Activated CD4-positive, alpha-beta T cell treated with anti-CD3 and anti-CD28 coated beads for 24 hours (primary cell): ENCODE results near the gene TPT1.
"Not testable (repeated sequence)": the region's sequence is repeated elsewhere in the genome, so short reads cannot be mapped to it uniquely, and the experiment has no call there.

Source experiments
- DNase-seq, 2 donors: peaks; one replicate each; pipeline ENCODE4 v3.0.0-alpha.2; 2020; ENCODE audit warnings: low read depth in 2 of 2

TPT1 gene

DNA sequence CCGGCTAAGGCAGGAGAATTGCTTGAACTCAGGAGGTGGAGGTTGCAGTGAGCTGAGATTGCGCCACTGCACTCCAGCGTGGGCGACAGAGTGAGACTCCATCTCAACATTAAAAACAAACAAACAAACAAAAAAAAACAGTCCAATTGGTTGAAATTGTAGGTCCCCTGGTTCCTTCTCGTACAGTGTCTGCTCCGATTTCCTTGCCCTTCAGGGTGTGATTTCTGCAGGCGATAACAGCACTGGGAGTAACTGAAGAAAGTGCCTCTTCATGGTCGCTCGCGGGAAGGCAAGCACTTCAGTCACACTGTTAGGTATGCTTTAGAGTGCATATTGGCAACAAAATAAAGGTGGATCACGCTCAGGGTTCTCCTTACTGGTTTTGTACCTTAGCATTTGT lies 39.7 kb downstream of the TPT1 start:
- DNase-seq = no peak

GRCh38 chr13:45300190-45300985 lies 40.6 kb downstream of the TPT1 start:
- DNase-seq = no peak

DNA sequence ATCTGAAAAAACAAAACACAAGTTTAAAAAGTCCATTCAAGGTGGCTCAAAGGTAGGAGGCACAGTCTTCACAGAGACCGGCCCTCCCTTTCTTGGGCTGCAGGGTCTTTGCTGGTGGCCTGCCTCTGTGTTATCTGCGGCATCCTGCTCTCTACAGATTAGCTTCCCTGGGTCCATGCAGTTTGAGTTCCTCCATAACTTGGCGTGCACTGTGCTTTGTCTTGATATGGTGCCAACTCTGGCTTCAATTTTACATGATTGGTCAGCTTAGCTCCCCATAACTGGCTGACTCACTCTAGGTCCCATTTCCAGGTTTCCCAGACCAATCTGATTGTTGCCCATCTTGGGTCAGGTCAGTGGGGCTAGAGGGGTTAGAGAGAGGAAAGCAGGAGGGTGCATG lies 41.8 kb downstream of the TPT1 start:
- no peak for DNase-seq

- DNase-seq = not testable (repeated sequence)
Observed at GRCh38 chr13:45298550-45298949, 42.4 kb downstream of the TPT1 start.

DNA sequence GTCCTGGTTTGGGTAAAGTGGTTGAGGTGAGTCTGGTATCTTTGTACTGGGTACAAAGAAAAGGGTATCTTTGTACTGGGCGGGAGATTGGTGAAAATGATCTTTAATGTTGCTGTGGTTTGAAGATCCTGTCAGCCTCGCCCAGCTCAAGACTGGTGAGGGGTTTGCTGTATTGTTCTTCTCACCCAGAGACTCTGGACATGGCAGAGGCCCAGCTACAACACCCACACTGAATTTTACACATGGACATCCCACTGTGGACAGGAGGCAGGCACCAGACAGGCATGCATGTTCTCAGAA lies 42.8 kb downstream of the TPT1 start:
- no peak for DNase-seq

DNA sequence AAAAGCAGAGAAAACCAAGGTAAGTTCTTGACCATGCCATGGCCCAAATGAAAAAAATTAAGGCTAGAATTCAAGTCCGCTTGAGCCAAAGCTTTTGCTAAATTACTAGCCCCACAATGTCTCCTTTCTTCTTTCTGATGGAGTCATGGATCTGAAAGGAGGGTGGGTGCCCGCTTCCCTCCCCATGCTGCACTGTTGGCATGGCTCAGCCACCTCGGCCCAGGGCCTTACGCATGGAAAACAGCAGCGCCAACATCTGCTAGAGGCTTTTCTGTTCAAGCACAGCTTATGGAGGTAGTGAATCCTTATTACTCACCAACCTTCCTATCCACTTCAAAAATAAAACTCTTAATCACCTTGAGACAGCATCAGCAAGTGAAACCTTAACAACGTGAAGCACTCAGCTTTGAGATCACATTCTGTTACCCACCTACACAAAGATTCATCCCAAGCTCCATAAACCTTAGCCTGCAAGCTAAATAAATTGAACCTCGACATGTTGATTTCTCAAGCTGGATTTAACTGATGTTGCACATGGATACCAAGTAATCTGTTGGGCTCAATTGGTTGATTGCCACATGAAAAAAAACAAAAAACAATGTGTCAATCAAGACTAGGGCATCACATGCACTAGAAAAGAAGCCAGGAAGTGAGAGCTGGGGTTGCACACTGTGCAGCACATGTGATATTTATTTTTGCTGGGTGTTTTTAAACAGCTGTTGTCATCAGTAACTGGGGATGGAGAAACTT lies 43.4 kb downstream of the TPT1 start:
- DNase-seq = no peak

GRCh38 chr13:45296259-45296658 lies 44.7 kb downstream of the TPT1 start:
- DNase-seq = no peak

DNA sequence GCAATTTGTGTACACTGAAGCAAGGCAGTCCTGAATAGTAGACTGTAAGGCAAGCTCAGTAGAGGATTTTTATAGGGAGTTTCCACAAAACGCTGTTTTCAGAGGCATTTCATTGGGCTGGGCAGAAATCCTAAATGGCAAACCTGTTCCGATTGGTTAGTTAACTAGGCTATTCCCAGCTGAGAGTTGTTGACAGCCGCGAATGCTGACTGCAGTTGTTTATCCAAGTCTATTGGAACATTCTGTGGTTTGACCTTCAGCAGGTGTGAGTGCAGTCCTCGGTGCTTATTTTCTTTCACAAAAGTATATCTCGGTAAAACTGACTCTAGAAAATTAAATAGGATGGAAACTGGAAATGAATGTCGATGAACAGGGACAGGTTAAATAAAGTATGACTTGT lies 45.4 kb downstream of the TPT1 start:
- no peak for DNase-seq

DNA sequence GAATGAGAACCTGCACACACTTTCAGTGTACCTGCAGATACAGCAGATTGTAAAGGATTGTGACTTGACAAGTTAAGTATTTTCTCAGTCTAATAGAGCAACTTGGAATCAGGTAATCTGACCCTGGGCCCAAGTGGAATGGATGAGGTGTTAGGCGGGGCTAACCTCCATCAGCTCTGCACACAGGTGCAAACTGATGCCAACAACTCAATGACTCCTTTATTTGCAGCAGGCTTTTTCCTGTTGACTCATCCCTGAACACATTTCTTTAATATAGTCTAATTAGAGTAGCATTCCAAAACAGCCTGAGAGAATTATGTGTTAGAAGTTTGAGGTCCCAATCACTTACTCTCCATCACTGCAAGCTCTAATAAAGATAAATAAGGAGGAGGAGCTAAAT lies 48.8 kb downstream of the TPT1 start:
- no peak for DNase-seq

DNA sequence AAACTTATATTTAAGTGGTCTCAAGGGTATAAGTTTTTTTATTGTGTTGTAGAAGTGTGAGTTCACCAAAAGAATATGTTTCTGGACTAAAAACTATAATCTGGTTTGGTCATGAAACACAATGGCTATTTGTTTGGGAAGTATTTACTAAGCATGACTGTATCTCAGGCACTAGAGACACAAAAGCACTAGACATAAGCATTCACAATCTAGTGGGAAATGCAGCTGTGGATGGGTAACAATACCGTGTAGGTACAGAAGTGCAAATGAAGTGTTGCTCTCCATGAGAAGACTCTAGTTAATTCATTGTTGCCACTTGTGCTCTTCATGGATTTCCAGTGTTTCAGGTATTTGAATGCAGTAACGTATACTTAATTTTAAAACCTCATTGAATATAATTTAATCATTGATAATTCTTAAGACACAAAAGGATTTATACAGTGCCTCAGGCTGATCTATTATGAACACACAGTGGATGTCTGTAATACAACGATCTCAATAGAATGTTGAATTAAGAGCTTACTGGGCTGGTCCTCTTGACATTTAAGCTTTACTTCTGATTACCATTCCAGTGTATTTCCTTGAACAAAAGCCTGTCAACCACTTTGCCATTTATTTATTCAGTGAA lies 50.9 kb downstream of the TPT1 start:
- no peak for DNase-seq
